Loucy (cell line): ENCODE results near the gene WNK4.

Experiments
- H2AFZ ChIP-seq: fragments of 200-600 bp; sonication (generic); 2 replicates; pipeline ENCODE4 v1.6.0; 2016; ENCODE audit warnings: antibody characterized with exemption, mild to moderate bottlenecking, low read length, moderate library complexity
- H3F3A ChIP-seq: fragments of 200-600 bp; 2 replicates; pipeline ENCODE4 v1.6.0; 2016; ENCODE audit warnings: antibody characterized with exemption, low read depth, mild to moderate bottlenecking
- H3K27me3 ChIP-seq: fragments of 200-600 bp; sonication (generic); 2 replicates; pipeline ENCODE4 v1.6.1; 2014; ENCODE audit warnings: low read length, mild to moderate bottlenecking; ENCODE audit not compliant: insufficient read depth, poor library complexity, severe bottlenecking
- H3K36me3 ChIP-seq: fragments of 200-600 bp; sonication (generic); 2 replicates; pipeline ENCODE4 v1.6.1; 2016; ENCODE audit warnings: low read length; ENCODE audit not compliant: insufficient read depth
- H3K4me1 ChIP-seq: fragments of 200-600 bp; sonication (generic); 2 replicates; pipeline ENCODE4 v1.5.1; 2014; ENCODE audit warnings: low read length, mild to moderate bottlenecking; ENCODE audit not compliant: insufficient read depth, poor library complexity, severe bottlenecking
- H3K4me2 ChIP-seq: fragments of 200-600 bp; sonication (generic); 2 replicates; pipeline ENCODE4 v1.6.0; 2014; ENCODE audit warnings: antibody characterized with exemption, low read length, low read depth, mild to moderate bottlenecking; ENCODE audit not compliant: poor library complexity, severe bottlenecking
- H3K4me3 ChIP-seq: fragments of 200-600 bp; sonication (generic); 2 replicates; pipeline ENCODE4 v1.5.1; 2014; ENCODE audit warnings: low read length, mild to moderate bottlenecking, mixed read lengths; ENCODE audit not compliant: poor library complexity, severe bottlenecking
- H3K79me2 ChIP-seq: fragments of 200-600 bp; sonication (generic); 2 replicates; pipeline ENCODE4 v1.6.1; 2014; ENCODE audit warnings: low read length; ENCODE audit not compliant: insufficient read depth
- H3K9ac ChIP-seq: fragments of 200-600 bp; sonication (generic); 2 replicates; pipeline ENCODE4 v1.6.0; 2014; ENCODE audit warnings: mild to moderate bottlenecking, low read depth, low read length, moderate library complexity; ENCODE audit not compliant: poor library complexity, severe bottlenecking
- H3K9me2 ChIP-seq: fragments of 200-600 bp; sonication (generic); replicated peaks from 2 replicates; pipeline ENCODE4 v1.6.1; 2016; ENCODE audit warnings: low read depth, low read length, mixed read lengths
- H3K9me3 ChIP-seq: fragments of 200-600 bp; sonication (generic); 2 replicates; pipeline ENCODE4 v1.6.1; 2014; ENCODE audit warnings: mild to moderate bottlenecking, antibody characterized with exemption, low read length, low read depth; ENCODE audit not compliant: insufficient read depth
- H4K20me1 ChIP-seq: fragments of 200-600 bp; sonication (generic); 2 replicates; pipeline ENCODE4 v1.6.0; 2014; ENCODE audit warnings: antibody characterized with exemption, low read length, mild to moderate bottlenecking; ENCODE audit not compliant: insufficient read depth, poor library complexity, severe bottlenecking
- EZH2phosphoT487 ChIP-seq: fragments of 200-600 bp; IDR thresholded peaks from 2 replicates; pipeline ENCODE4 v1.6.1; 2018; ENCODE audit warnings: antibody characterized with exemption, mild to moderate bottlenecking, moderate library complexity, borderline replicate concordance
- TF ChIP-seq, protein P1 (sequence below): fragments of 200-600 bp; sonication (generic); conservative IDR thresholded peaks from 2 replicates; pipeline ENCODE4 v1.5.1; 2014; ENCODE audit warnings: mild to moderate bottlenecking, antibody characterized with exemption, low read length

WNK4 gene

GRCh38 chr17:42781639-42782165, 1.3 kb downstream of the WNK4 start:
- Histone ChIP-seq H3K27me3 (no peaks in the 10 kb centered on the region), H2AFZ (no peak overlapping the region), H3K9ac (no peak overlapping the region), H3K4me2 (no peak overlapping the region), H3K79me2 (no peaks in the 10 kb centered on the region), H3K36me3 (peaks cover 17% of the 10 kb centered on the region; the same call in 1 of the 2 replicates), H3F3A (no peaks in the 10 kb centered on the region), H4K20me1 (no peaks in the 10 kb centered on the region), H3K9me2 (no peaks in the 10 kb centered on the region), H3K4me1 (no peaks in the 10 kb centered on the region), H3K4me3 (no peak overlapping the region), H3K9me3 (no peaks in the 10 kb centered on the region)
- TF ChIP-seq, protein P1, sequence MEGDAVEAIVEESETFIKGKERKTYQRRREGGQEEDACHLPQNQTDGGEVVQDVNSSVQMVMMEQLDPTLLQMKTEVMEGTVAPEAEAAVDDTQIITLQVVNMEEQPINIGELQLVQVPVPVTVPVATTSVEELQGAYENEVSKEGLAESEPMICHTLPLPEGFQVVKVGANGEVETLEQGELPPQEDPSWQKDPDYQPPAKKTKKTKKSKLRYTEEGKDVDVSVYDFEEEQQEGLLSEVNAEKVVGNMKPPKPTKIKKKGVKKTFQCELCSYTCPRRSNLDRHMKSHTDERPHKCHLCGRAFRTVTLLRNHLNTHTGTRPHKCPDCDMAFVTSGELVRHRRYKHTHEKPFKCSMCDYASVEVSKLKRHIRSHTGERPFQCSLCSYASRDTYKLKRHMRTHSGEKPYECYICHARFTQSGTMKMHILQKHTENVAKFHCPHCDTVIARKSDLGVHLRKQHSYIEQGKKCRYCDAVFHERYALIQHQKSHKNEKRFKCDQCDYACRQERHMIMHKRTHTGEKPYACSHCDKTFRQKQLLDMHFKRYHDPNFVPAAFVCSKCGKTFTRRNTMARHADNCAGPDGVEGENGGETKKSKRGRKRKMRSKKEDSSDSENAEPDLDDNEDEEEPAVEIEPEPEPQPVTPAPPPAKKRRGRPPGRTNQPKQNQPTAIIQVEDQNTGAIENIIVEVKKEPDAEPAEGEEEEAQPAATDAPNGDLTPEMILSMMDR = no peak
- no peak for TF ChIP-seq EZH2phosphoT487

DNA sequence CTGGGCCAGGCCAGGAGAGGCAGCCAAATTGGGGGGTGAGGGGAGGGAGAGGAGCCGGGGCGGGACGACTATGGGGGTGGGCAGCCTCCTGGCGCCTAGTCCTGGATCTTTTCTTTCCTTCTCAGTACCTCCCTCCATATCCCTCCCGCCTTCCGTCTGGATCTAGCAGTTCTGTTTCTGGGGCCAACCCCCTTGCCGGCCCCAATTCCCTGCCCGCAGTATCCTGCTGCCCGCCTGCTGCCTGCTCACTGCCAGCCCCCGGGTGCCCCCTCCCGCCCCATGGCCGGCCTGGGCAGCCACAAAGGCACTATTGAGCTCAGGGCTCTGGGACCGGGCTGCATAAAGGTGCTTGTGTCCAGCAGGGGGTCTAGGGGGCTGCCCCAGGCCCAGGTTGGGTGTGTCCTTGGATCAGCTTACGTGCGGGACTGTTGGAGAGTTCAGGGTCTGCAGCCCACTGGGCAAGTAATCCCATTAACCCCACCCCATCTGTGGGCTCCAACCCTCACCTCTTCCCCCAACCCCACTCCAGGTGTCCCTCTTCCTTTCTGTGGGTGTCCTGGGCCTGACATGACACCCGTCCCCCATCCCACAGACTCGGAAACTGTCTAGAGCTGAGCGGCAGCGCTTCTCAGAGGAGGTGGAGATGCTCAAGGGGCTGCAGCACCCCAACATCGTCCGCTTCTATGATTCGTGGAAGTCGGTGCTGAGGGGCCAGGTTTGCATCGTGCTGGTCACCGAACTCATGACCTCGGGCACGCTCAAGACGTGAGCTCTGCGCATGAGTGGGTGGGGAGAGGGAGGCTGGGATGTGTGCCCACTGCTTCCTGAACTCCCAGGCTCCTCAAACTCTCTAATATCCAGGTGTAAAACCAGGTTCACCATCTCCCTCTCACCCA, 2.0 kb downstream of the WNK4 start:
- no peaks in the 10 kb centered on the region for H3K9me3 ChIP-seq
- no peaks in the 10 kb centered on the region for H3K27me3 ChIP-seq
- H3K9me2 ChIP-seq = no peaks in the 10 kb centered on the region
- no peaks in the 10 kb centered on the region for H4K20me1 ChIP-seq
- TF ChIP-seq, protein P1 = no peak
- TF ChIP-seq EZH2phosphoT487 = no peak
- H3K4me2 ChIP-seq = no peak overlapping the region
- no peak overlapping the region for H3K4me3 ChIP-seq
- no peaks in the 10 kb centered on the region for H3F3A ChIP-seq
- H2AFZ ChIP-seq = no peak overlapping the region
- H3K36me3 ChIP-seq = peaks cover 17% of the 10 kb centered on the region; the same call in 1 of the 2 replicates
- H3K79me2 ChIP-seq = no peaks in the 10 kb centered on the region
- H3K4me1 ChIP-seq = no peaks in the 10 kb centered on the region
- no peak overlapping the region for H3K9ac ChIP-seq

GRCh38 chr17:42783062-42783790, 2.8 kb downstream of the WNK4 start:
- Histone ChIP-seq H3F3A (no peaks in the 10 kb centered on the region), H3K9ac (no peak overlapping the region), H4K20me1 (no peaks in the 10 kb centered on the region), H3K4me3 (no peak overlapping the region), H3K36me3 (peaks cover 11% of the 10 kb centered on the region; the same call in 1 of the 2 replicates), H3K27me3 (no peaks in the 10 kb centered on the region), H3K9me2 (no peaks in the 10 kb centered on the region), H3K79me2 (no peaks in the 10 kb centered on the region), H3K4me1 (no peaks in the 10 kb centered on the region), H2AFZ (no peak overlapping the region), H3K9me3 (no peaks in the 10 kb centered on the region), H3K4me2 (no peak overlapping the region)
- TF ChIP-seq, protein P1 = no peak
- TF ChIP-seq EZH2phosphoT487 = no peak
